WTC11 (cell line): ENCODE results near the gene TMTC2. TPM values are rescaled to one million over a fixed set of nuclear protein-coding genes. Genes with fewer than 3 reads are reported as not detected.

Source experiments
- ATAC-seq: fragments of 200-7000 bp; cut with Tn5 transposase; 2 replicates; pipeline ENCODE4 v1.10.0; 2021; ENCODE audit warnings: mild to moderate bottlenecking, moderate library complexity
- CTCF ChIA-PET: fragments of 300-600 bp; sonication (Branson Sonifier 250); formaldehyde crosslinking; loops from one replicate; lab custom pipeline; 2021; ENCODE audit warnings: antibody characterized with exemption; lab: Charles Lee
- POLR2A ChIA-PET: fragments of 350-600 bp; sonication (Branson Sonifier 250); formaldehyde crosslinking; loops from one replicate; lab custom pipeline; 2021; ENCODE audit warnings: antibody characterized with exemption; lab: Charles Lee
- DNase-seq: peaks from one replicate; pipeline ENCODE4 v3.0.0; 2021; ENCODE audit warnings: low spot score
- H3K27ac Mint-ChIP-seq: 2 replicates; pipeline ENCODE4 v1.8.0; 2021; ENCODE audit warnings: mixed read lengths
- H3K27me3 Mint-ChIP-seq: 2 replicates; pipeline ENCODE4 v1.8.0; 2021; ENCODE audit warnings: low read depth, mild to moderate bottlenecking, moderate library complexity, mixed read lengths
- H3K36me3 Mint-ChIP-seq: 2 replicates; pipeline ENCODE4 v1.8.0; 2021; ENCODE audit warnings: mixed read lengths
- H3K4me1 Mint-ChIP-seq: 2 replicates; pipeline ENCODE4 v1.8.0; 2022; ENCODE audit warnings: mixed read lengths
- H3K4me3 Mint-ChIP-seq: 2 replicates; pipeline ENCODE4 v1.8.0; 2021; ENCODE audit warnings: mild to moderate bottlenecking, moderate library complexity, mixed read lengths
- H3K9me3 Mint-ChIP-seq: 2 replicates; pipeline ENCODE4 v1.8.0; 2021; ENCODE audit warnings: mixed read lengths
- ATF1 ChIP-seq: sonication (generic); formaldehyde crosslinking; IDR thresholded peaks from 2 replicates; pipeline ENCODE4 v1.8.1; 2023; ENCODE audit warnings: mild to moderate bottlenecking, moderate library complexity, missing genetic modification reagents
- ELF4 ChIP-seq: sonication (generic); formaldehyde crosslinking; IDR thresholded peaks from 2 replicates; pipeline ENCODE4 v1.8.1; 2022; ENCODE audit warnings: low read depth, mild to moderate bottlenecking, moderate library complexity, missing genetic modification reagents
- ETV6 ChIP-seq: sonication (generic); formaldehyde crosslinking; IDR thresholded peaks from 2 replicates; pipeline ENCODE4 v1.8.1; 2022; ENCODE audit warnings: mild to moderate bottlenecking, missing genetic modification reagents
- FOXK1 ChIP-seq: sonication (generic); formaldehyde crosslinking; IDR thresholded peaks from 2 replicates; pipeline ENCODE4 v1.8.0; 2022; ENCODE audit warnings: mild to moderate bottlenecking, moderate library complexity, missing genetic modification reagents
- GRHL2 ChIP-seq: fragments of 250-450 bp; sonication (Bioruptor Pico); IDR thresholded peaks from 2 replicates; pipeline ENCODE4 v1.8.0; 2022; ENCODE audit warnings: mild to moderate bottlenecking, moderate library complexity; ENCODE audit not compliant: insufficient replicate concordance, severe bottlenecking
- JAZF1 ChIP-seq: fragments of 250-450 bp; sonication (Bioruptor Pico); IDR thresholded peaks from 2 replicates; pipeline ENCODE4 v1.9.0; 2021; ENCODE audit warnings: moderate library complexity, mild to moderate bottlenecking, inconsistent platforms
- NR2C2 ChIP-seq: sonication (generic); formaldehyde crosslinking; IDR thresholded peaks from 2 replicates; pipeline ENCODE4 v1.8.0; 2022; ENCODE audit warnings: mild to moderate bottlenecking, missing genetic modification reagents
- OVOL2 ChIP-seq: fragments of 250-450 bp; sonication (Bioruptor Pico); IDR thresholded peaks from 2 replicates; pipeline ENCODE4 v1.9.0; 2021; ENCODE audit warnings: mild to moderate bottlenecking, borderline replicate concordance
- SOX15 ChIP-seq: fragments of 250-450 bp; sonication (Bioruptor Pico); IDR thresholded peaks from 2 replicates; pipeline ENCODE4 v1.9.0; 2021; ENCODE audit warnings: mild to moderate bottlenecking
- TEAD1 ChIP-seq: sonication (generic); formaldehyde crosslinking; IDR thresholded peaks from 2 replicates; pipeline ENCODE4 v1.8.0; 2022; ENCODE audit warnings: mild to moderate bottlenecking, missing genetic modification reagents
- ZNF219 ChIP-seq: sonication (generic); formaldehyde crosslinking; IDR thresholded peaks from 2 replicates; pipeline ENCODE4 v1.8.0; 2023; ENCODE audit warnings: missing genetic modification reagents, mild to moderate bottlenecking, borderline replicate concordance
- total RNA-seq: library from RNA; stranded (reverse); gene quantifications from 3 replicates; pipeline ENCODE4 v1.2.3, GENCODE V29; 2021
- TF ChIP-seq, protein P1 (sequence below): sonication (generic); formaldehyde crosslinking; IDR thresholded peaks from 2 replicates; pipeline ENCODE4 v1.8.0; 2022; ENCODE audit warnings: mild to moderate bottlenecking, missing genetic modification reagents
- TF ChIP-seq, protein P2 (sequence below): sonication (generic); formaldehyde crosslinking; conservative IDR thresholded peaks from 2 replicates; pipeline ENCODE4 v1.8.1; 2022; ENCODE audit warnings: mild to moderate bottlenecking, missing genetic modification reagents
- TF ChIP-seq, protein P3 (sequence below): sonication (generic); formaldehyde crosslinking; IDR thresholded peaks from 2 replicates; pipeline ENCODE4 v1.8.1; 2023; ENCODE audit warnings: mild to moderate bottlenecking, missing genetic modification reagents
- TF ChIP-seq, protein P4 (sequence below): sonication (generic); formaldehyde crosslinking; IDR thresholded peaks from 2 replicates; pipeline ENCODE4 v1.8.1; 2022; ENCODE audit warnings: low read depth, mild to moderate bottlenecking, moderate library complexity, missing genetic modification reagents, borderline replicate concordance
- TF ChIP-seq, protein P5 (sequence below): sonication (generic); formaldehyde crosslinking; IDR thresholded peaks from 2 replicates; pipeline ENCODE4 v1.8.1; 2023; ENCODE audit warnings: mild to moderate bottlenecking, missing genetic modification reagents, moderate library complexity
- TF ChIP-seq, protein P6 (sequence below): sonication (generic); formaldehyde crosslinking; conservative IDR thresholded peaks from 2 replicates; pipeline ENCODE4 v1.8.1; 2023; ENCODE audit warnings: mild to moderate bottlenecking, low read depth, missing genetic modification reagents, moderate library complexity
- TF ChIP-seq, protein P7 (sequence below): sonication (generic); formaldehyde crosslinking; IDR thresholded peaks from 2 replicates; pipeline ENCODE4 v1.8.0; 2023; ENCODE audit warnings: mild to moderate bottlenecking, missing genetic modification reagents

The TMTC2 gene
- total RNA-seq, 1 experiment from 2014 or later: 6.4 TPM

DNA sequence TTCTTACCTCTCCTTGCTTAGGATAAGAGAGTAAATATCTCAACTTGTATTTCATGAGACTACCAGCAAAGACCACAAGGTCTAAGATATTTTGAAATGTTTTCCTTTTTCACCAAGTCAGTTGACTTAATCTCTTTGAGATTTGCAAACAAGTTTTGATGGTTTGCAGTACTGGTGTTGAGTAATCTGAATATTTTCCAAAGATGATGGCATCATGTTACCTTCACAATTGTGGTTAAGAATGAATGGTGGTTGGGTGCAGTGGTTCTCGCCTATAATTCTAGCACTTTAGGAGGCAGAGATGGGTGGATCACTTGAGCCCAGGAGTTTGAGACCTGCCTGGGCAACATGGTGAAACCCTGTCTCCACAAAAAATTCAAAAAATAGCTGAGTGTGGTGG, 225.7 kb downstream of the TMTC2 start:
- CTCF ChIA-PET: no interaction called here
- TF ChIP-seq, protein P1, sequence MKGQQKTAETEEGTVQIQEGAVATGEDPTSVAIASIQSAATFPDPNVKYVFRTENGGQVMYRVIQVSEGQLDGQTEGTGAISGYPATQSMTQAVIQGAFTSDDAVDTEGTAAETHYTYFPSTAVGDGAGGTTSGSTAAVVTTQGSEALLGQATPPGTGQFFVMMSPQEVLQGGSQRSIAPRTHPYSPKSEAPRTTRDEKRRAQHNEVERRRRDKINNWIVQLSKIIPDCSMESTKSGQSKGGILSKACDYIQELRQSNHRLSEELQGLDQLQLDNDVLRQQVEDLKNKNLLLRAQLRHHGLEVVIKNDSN: no peak
- TF ChIP-seq, protein P2, sequence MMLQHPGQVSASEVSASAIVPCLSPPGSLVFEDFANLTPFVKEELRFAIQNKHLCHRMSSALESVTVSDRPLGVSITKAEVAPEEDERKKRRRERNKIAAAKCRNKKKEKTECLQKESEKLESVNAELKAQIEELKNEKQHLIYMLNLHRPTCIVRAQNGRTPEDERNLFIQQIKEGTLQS (CRISPR knock-in tag): no peak
- no peak for TF ChIP-seq FOXK1 (CRISPR knock-in tag)
- TF ChIP-seq ETV6: no peak
- TF ChIP-seq, protein P3, sequence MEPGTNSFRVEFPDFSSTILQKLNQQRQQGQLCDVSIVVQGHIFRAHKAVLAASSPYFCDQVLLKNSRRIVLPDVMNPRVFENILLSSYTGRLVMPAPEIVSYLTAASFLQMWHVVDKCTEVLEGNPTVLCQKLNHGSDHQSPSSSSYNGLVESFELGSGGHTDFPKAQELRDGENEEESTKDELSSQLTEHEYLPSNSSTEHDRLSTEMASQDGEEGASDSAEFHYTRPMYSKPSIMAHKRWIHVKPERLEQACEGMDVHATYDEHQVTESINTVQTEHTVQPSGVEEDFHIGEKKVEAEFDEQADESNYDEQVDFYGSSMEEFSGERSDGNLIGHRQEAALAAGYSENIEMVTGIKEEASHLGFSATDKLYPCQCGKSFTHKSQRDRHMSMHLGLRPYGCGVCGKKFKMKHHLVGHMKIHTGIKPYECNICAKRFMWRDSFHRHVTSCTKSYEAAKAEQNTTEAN (CRISPR knock-in tag): no peak
- TF ChIP-seq, protein P4, sequence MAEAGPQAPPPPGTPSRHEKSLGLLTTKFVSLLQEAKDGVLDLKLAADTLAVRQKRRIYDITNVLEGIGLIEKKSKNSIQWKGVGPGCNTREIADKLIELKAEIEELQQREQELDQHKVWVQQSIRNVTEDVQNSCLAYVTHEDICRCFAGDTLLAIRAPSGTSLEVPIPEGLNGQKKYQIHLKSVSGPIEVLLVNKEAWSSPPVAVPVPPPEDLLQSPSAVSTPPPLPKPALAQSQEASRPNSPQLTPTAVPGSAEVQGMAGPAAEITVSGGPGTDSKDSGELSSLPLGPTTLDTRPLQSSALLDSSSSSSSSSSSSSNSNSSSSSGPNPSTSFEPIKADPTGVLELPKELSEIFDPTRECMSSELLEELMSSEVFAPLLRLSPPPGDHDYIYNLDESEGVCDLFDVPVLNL (CRISPR knock-in tag): no peak
- TF ChIP-seq, protein P5, sequence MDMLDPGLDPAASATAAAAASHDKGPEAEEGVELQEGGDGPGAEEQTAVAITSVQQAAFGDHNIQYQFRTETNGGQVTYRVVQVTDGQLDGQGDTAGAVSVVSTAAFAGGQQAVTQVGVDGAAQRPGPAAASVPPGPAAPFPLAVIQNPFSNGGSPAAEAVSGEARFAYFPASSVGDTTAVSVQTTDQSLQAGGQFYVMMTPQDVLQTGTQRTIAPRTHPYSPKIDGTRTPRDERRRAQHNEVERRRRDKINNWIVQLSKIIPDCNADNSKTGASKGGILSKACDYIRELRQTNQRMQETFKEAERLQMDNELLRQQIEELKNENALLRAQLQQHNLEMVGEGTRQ: no peak
- no peak for TF ChIP-seq ZNF219 (CRISPR knock-in tag)
- TF ChIP-seq, protein P6, sequence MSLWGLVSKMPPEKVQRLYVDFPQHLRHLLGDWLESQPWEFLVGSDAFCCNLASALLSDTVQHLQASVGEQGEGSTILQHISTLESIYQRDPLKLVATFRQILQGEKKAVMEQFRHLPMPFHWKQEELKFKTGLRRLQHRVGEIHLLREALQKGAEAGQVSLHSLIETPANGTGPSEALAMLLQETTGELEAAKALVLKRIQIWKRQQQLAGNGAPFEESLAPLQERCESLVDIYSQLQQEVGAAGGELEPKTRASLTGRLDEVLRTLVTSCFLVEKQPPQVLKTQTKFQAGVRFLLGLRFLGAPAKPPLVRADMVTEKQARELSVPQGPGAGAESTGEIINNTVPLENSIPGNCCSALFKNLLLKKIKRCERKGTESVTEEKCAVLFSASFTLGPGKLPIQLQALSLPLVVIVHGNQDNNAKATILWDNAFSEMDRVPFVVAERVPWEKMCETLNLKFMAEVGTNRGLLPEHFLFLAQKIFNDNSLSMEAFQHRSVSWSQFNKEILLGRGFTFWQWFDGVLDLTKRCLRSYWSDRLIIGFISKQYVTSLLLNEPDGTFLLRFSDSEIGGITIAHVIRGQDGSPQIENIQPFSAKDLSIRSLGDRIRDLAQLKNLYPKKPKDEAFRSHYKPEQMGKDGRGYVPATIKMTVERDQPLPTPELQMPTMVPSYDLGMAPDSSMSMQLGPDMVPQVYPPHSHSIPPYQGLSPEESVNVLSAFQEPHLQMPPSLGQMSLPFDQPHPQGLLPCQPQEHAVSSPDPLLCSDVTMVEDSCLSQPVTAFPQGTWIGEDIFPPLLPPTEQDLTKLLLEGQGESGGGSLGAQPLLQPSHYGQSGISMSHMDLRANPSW (CRISPR knock-in tag): no peak
- TF ChIP-seq NR2C2 (CRISPR knock-in tag): no peak
- TF ChIP-seq OVOL2: no peak
- TF ChIP-seq SOX15 (CRISPR knock-in tag): no peak
- TF ChIP-seq ATF1 (CRISPR knock-in tag): no peak
- TF ChIP-seq, all 79 proteins: peak for 0
- no peaks in the 10 kb centered on the region for H3K27me3 Mint-ChIP-seq
- no peak overlapping the region for H3K27ac Mint-ChIP-seq
- ATAC-seq: no peak
- peaks cover 16% of the 10 kb centered on the region for H3K4me1 Mint-ChIP-seq
- POLR2A ChIA-PET: no interaction called here
- DNase-seq: no peak
- H3K9me3 Mint-ChIP-seq: no peaks in the 10 kb centered on the region
- H3K4me3 Mint-ChIP-seq: no peak overlapping the region
- no peaks in the 10 kb centered on the region for H3K36me3 Mint-ChIP-seq

DNA sequence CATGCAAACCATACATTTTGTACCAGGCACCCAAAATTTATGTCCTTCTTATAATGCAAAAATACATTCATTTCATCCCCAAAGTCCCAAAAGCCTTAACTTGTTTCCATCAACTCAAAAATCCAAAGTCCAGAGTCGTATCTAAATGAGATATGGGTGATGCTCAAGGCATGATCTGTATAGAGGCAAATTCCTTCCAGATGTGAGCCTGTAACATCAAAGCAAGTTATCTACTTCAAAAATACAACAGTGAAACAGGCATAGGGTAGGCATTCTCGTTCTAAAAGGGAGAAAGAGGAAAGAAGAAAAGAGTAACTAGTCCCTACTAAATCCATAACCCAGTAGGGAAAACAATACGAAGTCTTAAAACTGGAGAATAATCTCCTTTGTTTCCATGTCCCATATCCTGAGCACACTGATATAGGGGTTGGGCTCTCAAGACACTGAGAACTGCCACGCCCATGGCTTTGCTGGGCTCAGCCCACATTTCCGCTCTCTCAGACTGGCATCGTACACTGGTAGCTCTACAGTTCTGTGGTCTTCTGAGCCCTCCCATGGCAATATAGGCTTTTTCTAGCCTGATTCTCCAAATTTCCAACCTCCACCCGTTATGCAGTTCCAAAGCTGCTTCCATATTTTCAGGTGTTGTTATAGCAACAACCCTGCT, 232.8 kb downstream of the TMTC2 start:
- ATAC-seq (0 out of 2 replicates have a peak, but pooled peaks have one; percentile 55), DNase-seq (no peak)
- H3K27ac Mint-ChIP-seq: no peak overlapping the region
- H3K4me3 Mint-ChIP-seq: no peak overlapping the region
- no peaks in the 10 kb centered on the region for H3K9me3 Mint-ChIP-seq
- CTCF ChIA-PET: no interaction called here
- TF ChIP-seq, protein P7, sequence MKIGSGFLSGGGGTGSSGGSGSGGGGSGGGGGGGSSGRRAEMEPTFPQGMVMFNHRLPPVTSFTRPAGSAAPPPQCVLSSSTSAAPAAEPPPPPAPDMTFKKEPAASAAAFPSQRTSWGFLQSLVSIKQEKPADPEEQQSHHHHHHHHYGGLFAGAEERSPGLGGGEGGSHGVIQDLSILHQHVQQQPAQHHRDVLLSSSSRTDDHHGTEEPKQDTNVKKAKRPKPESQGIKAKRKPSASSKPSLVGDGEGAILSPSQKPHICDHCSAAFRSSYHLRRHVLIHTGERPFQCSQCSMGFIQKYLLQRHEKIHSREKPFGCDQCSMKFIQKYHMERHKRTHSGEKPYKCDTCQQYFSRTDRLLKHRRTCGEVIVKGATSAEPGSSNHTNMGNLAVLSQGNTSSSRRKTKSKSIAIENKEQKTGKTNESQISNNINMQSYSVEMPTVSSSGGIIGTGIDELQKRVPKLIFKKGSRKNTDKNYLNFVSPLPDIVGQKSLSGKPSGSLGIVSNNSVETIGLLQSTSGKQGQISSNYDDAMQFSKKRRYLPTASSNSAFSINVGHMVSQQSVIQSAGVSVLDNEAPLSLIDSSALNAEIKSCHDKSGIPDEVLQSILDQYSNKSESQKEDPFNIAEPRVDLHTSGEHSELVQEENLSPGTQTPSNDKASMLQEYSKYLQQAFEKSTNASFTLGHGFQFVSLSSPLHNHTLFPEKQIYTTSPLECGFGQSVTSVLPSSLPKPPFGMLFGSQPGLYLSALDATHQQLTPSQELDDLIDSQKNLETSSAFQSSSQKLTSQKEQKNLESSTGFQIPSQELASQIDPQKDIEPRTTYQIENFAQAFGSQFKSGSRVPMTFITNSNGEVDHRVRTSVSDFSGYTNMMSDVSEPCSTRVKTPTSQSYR: no peak
- TF ChIP-seq TEAD1 (no peak), GRHL2 (CRISPR knock-in tag) (no peak), ELF4 (no peak), JAZF1 (CRISPR knock-in tag) (no peak)
- H3K4me1 Mint-ChIP-seq: no peaks in the 10 kb centered on the region
- POLR2A ChIA-PET: no interaction called here
- H3K27me3 Mint-ChIP-seq: no peaks in the 10 kb centered on the region
- no peaks in the 10 kb centered on the region for H3K36me3 Mint-ChIP-seq
